Head of caudate nucleus (tissue), 42 donors: ENCODE data around the gene PCCA.

Experiments
- DNase-seq, 42 donors: peaks; one replicate each; pipeline versions ENCODE4 v3.0.0 to v3.0.0-alpha.2; 2020 to 2021; ENCODE audit warnings: mixed read lengths in 7 of 42
- intact Hi-C: fragments of 100-400 bp; cut with DNase I; formaldehyde crosslinking; loops from one replicate; pipeline ENCODE4 v1.15.0; 2022

Gene PCCA

GRCh38 chr13:100434010-100434763 is 345.3 kb downstream of the PCCA start:
- DNase-seq: no peak
- intact Hi-C loops: no loop called here

- intact Hi-C loops: no loop called here
- DNase-seq: no peak
Observed at GRCh38 chr13:100436099-100436498, 347.2 kb downstream of the PCCA start.

GRCh38 chr13:100438059-100438788 is 349.3 kb downstream of the PCCA start:
- intact Hi-C loops: no loop called here
- DNase-seq: no peak

GRCh38 chr13:100439247-100439970 is 350.5 kb downstream of the PCCA start:
- DNase-seq: no peak
- intact Hi-C loops: no loop called here

GRCh38 chr13:100440751-100441425 is 352.0 kb downstream of the PCCA start:
- no peak for DNase-seq
- intact Hi-C loops: no loop called here

GRCh38 chr13:100442095-100442832 is 353.4 kb downstream of the PCCA start:
- intact Hi-C loops: no loop called here
- no peak for DNase-seq

GRCh38 chr13:100443278-100443997 is 354.5 kb downstream of the PCCA start:
- DNase-seq: no peak
- intact Hi-C loops: no loop called here

- intact Hi-C loops: no loop called here
- DNase-seq: no peak
Observed at GRCh38 chr13:100443998-100444328, 355.1 kb downstream of the PCCA start.

- no peak for DNase-seq
- intact Hi-C loops: no loop called here
Observed at GRCh38 chr13:100447831-100448230, 358.9 kb downstream of the PCCA start.

- intact Hi-C loops: no loop called here
- DNase-seq: no peak
Observed at GRCh38 chr13:100451923-100452322, 363.0 kb downstream of the PCCA start.

GRCh38 chr13:100454876-100455275 is 366.0 kb downstream of the PCCA start:
- intact Hi-C loops: no loop called here
- no peak for DNase-seq

GRCh38 chr13:100458673-100459072 is 369.8 kb downstream of the PCCA start:
- intact Hi-C loops: no loop called here

GRCh38 chr13:100459747-100460146 is 370.9 kb downstream of the PCCA start:
- intact Hi-C loops: no loop called here
- no peak for DNase-seq

More at GRCh38 chr13:100458673-100459072, 369.8 kb downstream of the PCCA start:
- no peak for DNase-seq

- no peak for DNase-seq
- intact Hi-C loops: no loop called here
Observed at GRCh38 chr13:100460266-100460665, 371.4 kb downstream of the PCCA start.

GRCh38 chr13:100460791-100461190 is 371.9 kb downstream of the PCCA start:
- no peak for DNase-seq
- intact Hi-C loops: no loop called here

- no peak for DNase-seq
- intact Hi-C loops: no loop called here
Observed at GRCh38 chr13:100461309-100462030, 372.6 kb downstream of the PCCA start.

GRCh38 chr13:100464006-100464405 is 375.1 kb downstream of the PCCA start:
- intact Hi-C loops: no loop called here
- no peak for DNase-seq

GRCh38 chr13:100465558-100465957 is 376.7 kb downstream of the PCCA start:
- intact Hi-C loops: no loop called here
- no peak for DNase-seq
